ENCODE data around the gene CDH4.

CDH4 gene

GRCh38 chr20:61814726-61815125 lies 562.7 kb downstream of the CDH4 start:
- TF ChIP-seq SIN3A (IDR thresholded peaks at IDR 0.05; ENCODE audit: borderline replicate concordance, insufficient read depth, low read length) (no peak), POLR2AphosphoS5 (IDR thresholded peaks at IDR 0.05; ENCODE audit: low read depth, low read length) (no peak), FOXP2 (optimal IDR thresholded peaks at IDR 0.05; ENCODE audit: borderline replicate concordance, extremely low read depth, extremely low read length, insufficient read depth) (no peak), TAF1 (IDR thresholded peaks at IDR 0.05; ENCODE audit: borderline replicate concordance, insufficient read depth, low read length) (no peak)
- TF ChIP-seq, protein P1, sequence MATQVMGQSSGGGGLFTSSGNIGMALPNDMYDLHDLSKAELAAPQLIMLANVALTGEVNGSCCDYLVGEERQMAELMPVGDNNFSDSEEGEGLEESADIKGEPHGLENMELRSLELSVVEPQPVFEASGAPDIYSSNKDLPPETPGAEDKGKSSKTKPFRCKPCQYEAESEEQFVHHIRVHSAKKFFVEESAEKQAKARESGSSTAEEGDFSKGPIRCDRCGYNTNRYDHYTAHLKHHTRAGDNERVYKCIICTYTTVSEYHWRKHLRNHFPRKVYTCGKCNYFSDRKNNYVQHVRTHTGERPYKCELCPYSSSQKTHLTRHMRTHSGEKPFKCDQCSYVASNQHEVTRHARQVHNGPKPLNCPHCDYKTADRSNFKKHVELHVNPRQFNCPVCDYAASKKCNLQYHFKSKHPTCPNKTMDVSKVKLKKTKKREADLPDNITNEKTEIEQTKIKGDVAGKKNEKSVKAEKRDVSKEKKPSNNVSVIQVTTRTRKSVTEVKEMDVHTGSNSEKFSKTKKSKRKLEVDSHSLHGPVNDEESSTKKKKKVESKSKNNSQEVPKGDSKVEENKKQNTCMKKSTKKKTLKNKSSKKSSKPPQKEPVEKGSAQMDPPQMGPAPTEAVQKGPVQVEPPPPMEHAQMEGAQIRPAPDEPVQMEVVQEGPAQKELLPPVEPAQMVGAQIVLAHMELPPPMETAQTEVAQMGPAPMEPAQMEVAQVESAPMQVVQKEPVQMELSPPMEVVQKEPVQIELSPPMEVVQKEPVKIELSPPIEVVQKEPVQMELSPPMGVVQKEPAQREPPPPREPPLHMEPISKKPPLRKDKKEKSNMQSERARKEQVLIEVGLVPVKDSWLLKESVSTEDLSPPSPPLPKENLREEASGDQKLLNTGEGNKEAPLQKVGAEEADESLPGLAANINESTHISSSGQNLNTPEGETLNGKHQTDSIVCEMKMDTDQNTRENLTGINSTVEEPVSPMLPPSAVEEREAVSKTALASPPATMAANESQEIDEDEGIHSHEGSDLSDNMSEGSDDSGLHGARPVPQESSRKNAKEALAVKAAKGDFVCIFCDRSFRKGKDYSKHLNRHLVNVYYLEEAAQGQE (IDR thresholded peaks at IDR 0.05; ENCODE audit: insufficient read depth in 1 of 2, low read depth in 2 of 2, low read length in 2 of 2) = no peak

DNA sequence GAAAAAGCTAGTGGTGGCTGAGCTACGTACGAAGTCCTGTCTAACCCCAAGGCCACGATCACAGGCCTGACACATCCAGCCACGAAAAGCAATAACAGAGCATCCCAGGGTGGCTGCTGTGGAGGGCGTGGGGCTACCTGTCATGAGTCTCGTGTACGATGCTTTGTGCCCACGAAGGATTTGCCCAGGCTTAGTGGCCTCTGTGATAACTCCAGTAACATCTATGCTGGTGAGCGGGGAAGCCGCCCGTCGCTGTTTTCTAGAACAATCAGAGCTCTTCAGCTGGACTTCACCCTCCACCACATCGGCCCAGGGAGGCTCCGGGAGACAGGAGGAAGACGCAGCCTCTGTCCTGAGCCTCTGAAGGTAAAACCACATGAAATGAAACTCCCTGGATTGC lies 563.1 kb downstream of the CDH4 start:
- no peak for TF ChIP-seq POLR2AphosphoS5 (IDR thresholded peaks at IDR 0.05; ENCODE audit: low read depth, low read length)
- no peak for TF ChIP-seq FOXP2 (optimal IDR thresholded peaks at IDR 0.05; ENCODE audit: borderline replicate concordance, extremely low read depth, extremely low read length, insufficient read depth)
- TF ChIP-seq, protein P1 (IDR thresholded peaks at IDR 0.05; ENCODE audit: insufficient read depth in 1 of 2, low read depth in 2 of 2, low read length in 2 of 2) = no peak
- TF ChIP-seq TAF1 (IDR thresholded peaks at IDR 0.05; ENCODE audit: borderline replicate concordance, insufficient read depth, low read length) = no peak
- no peak for TF ChIP-seq SIN3A (IDR thresholded peaks at IDR 0.05; ENCODE audit: borderline replicate concordance, insufficient read depth, low read length)

DNA sequence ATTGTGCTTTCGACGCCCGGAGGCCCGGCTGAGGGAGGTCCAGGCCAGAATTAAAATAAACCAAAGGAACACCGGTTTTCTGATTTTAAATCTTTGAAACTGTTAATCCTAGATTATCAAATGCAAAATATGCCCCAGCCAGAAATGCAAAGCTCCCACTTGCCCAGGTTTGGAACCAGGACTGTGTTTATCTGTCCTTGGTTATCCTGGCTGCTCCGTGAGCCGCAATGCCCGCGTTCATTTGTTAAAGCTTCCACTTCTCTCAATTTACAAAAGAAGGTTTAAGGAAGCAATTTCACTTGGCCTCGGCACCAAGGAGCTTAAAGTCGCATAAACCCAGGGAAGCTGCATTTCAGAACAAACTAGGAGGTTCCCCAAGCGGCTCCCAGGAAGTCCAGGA lies 563.6 kb downstream of the CDH4 start:
- TF ChIP-seq, protein P1 (IDR thresholded peaks at IDR 0.05; ENCODE audit: insufficient read depth in 1 of 2, low read depth in 2 of 2, low read length in 2 of 2) = no peak
- TF ChIP-seq POLR2AphosphoS5 (IDR thresholded peaks at IDR 0.05; ENCODE audit: low read depth, low read length) (no peak), FOXP2 (optimal IDR thresholded peaks at IDR 0.05; ENCODE audit: borderline replicate concordance, extremely low read depth, extremely low read length, insufficient read depth) (no peak), TAF1 (IDR thresholded peaks at IDR 0.05; ENCODE audit: borderline replicate concordance, insufficient read depth, low read length) (no peak), SIN3A (IDR thresholded peaks at IDR 0.05; ENCODE audit: borderline replicate concordance, insufficient read depth, low read length) (no peak)

- TF ChIP-seq POLR2AphosphoS5 (IDR thresholded peaks at IDR 0.05; ENCODE audit: low read depth, low read length) = no peak
- TF ChIP-seq, protein P1 (IDR thresholded peaks at IDR 0.05; ENCODE audit: insufficient read depth in 1 of 2, low read depth in 2 of 2, low read length in 2 of 2) = no peak
- TF ChIP-seq FOXP2 (optimal IDR thresholded peaks at IDR 0.05; ENCODE audit: borderline replicate concordance, extremely low read depth, extremely low read length, insufficient read depth) = no peak
- no peak for TF ChIP-seq SIN3A (IDR thresholded peaks at IDR 0.05; ENCODE audit: borderline replicate concordance, insufficient read depth, low read length)
- TF ChIP-seq TAF1 (IDR thresholded peaks at IDR 0.05; ENCODE audit: borderline replicate concordance, insufficient read depth, low read length) = no peak
Measured at GRCh38 chr20:61816606-61817460, 564.8 kb downstream of the CDH4 start.

Measured in PFSK-1 (cell line).